HT1080 (cell line): ENCODE results near the gene CD24. TPM values are rescaled to one million over a fixed set of nuclear protein-coding genes. Genes with fewer than 3 reads are reported as not detected.
A peak's percentile ranks its signal among the peaks of the same experiment; 100 is the strongest.
"Not testable (repeated sequence)": the region's sequence is repeated elsewhere in the genome, so short reads cannot be mapped to it uniquely, and the experiment has no call there.

Source experiments
- DNase-seq: peaks from one replicate; pipeline ENCODE4 v3.0.0-alpha.2; 2015; ENCODE audit warnings: low read depth
- polyA plus RNA-seq, 2 experiments: library from polyadenylated mRNA; depleted of rRNA; stranded (reverse); fragments of >200 nt; gene quantifications; 2 replicates each; pipeline ENCODE4 v1.2.3, GENCODE V29; 2015
- total RNA-seq: library from RNA; depleted of rRNA; stranded (reverse); fragments of >200 nt; shearing (Covaris generic); gene quantifications from 2 replicates; pipeline ENCODE4 v1.2.3, GENCODE V29; 2014; rRNA removed

The CD24 gene, protein sequence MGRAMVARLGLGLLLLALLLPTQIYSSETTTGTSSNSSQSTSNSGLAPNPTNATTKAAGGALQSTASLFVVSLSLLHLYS
- 1.6 and 3.3 TPM in 2 replicates for total RNA-seq
- polyA plus RNA-seq (2015; cell fraction: cytosol; rRNA removed): 4.4 and 5.0 TPM in 2 replicates
- polyA plus RNA-seq (2015; cell fraction: nucleus; rRNA removed): 1.3 and 1.6 TPM in 2 replicates

- no peak for DNase-seq
These were observed at the start of gene CD24 for GRCh38 chr6:106974336-106974998. TSS of gene CD24 (minus strand) at chr6:106974729. CDS start at chr6:106974646, 83 bp downstream.

- DNase-seq: peak; percentile 17
These were observed 47.1 kb upstream of the CD24 start for GRCh38 chr6:107021446-107022185.

- DNase-seq: no peak
These were observed 45.7 kb upstream of the CD24 start for GRCh38 chr6:107020239-107020638.

DNA sequence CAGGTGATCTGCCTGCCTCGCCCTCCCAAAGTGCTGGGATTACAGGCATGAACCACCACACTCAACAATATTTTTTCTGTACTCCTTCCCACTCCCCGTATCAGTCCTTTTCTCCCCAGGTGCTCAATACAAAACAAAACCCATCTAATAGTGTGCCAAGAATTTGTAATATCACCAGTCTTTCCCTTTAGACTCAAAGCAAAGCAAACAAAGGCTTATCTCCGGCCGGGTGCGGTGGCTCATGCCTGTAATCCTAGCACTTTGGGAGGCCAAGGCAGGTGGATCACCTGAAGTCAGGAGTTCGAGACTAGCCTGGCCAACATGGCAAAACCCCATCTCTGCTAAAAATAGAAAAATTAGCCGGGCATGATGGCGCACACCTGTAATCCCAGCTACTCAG lies 45.1 kb upstream of the CD24 start:
- DNase-seq: not testable (repeated sequence)

GRCh38 chr6:107019047-107019446 lies 44.5 kb upstream of the CD24 start:
- DNase-seq: no peak

DNA sequence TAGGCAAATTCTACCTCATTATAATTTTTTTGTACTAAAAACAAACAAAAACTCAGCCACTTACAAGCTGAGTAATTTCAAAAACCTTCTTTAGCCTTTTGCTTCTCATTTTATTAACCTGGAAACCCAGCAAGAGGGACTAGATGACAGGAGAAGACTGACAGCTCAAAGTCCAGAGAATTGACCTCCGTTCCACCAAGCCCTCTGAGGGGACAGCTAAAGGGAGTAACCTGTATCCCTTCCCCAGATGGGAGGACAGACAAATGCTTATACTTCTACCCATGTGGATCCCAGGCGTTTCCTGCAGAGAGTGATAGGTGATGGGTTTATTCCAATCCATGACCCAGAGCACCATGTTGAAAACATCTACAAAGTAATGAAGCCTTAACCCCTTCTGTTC lies 35.0 kb upstream of the CD24 start:
- no peak for DNase-seq

- DNase-seq: peak; percentile 58
These were observed 23.0 kb upstream of the CD24 start for GRCh38 chr6:106997392-106998158.

- no peak for DNase-seq
These were observed 21.1 kb upstream of the CD24 start for GRCh38 chr6:106995640-106996039.

- DNase-seq: peak; percentile 6
These were observed 15.2 kb upstream of the CD24 start for GRCh38 chr6:106989737-106990136.

GRCh38 chr6:106988664-106989063 lies 14.1 kb upstream of the CD24 start:
- DNase-seq: no peak

- no peak for DNase-seq
These were observed 7.4 kb upstream of the CD24 start for GRCh38 chr6:106981926-106982325.

GRCh38 chr6:106980926-106981325 lies 6.4 kb upstream of the CD24 start:
- DNase-seq: no peak

GRCh38 chr6:106979435-106979884 lies 4.9 kb upstream of the CD24 start:
- peak; percentile 73 for DNase-seq

DNA sequence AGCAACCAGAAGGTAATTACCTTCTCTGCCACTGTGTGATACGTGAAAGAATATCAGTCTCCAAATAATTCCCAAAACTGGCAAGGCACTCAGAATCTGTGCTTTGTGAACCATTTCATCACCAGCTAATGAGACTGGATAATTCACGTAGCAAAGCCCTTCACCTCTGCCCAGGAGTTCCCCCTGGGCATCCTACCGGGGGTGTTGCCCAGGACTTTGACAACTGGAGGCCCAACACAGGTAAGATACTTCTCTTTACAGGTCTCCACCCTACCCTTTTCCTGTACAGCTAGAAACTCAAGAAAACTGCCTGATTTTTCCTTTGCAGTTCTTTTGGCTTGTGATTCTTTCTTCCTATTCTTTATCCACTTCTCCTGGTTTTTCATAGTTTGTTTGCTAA lies 2.7 kb upstream of the CD24 start:
- DNase-seq: no peak

- no peak for DNase-seq
These were observed 1.7 kb upstream of the CD24 start for GRCh38 chr6:106976270-106976669.

GRCh38 chr6:106975738-106976064 lies 1.2 kb upstream of the CD24 start:
- no peak for DNase-seq

GRCh38 chr6:106974999-106975737 lies 639 bp upstream of the CD24 start:
- DNase-seq: peak; percentile 28

GRCh38 chr6:106973836-106974335 lies 643 bp downstream of the CD24 start:
- no peak for DNase-seq

DNA sequence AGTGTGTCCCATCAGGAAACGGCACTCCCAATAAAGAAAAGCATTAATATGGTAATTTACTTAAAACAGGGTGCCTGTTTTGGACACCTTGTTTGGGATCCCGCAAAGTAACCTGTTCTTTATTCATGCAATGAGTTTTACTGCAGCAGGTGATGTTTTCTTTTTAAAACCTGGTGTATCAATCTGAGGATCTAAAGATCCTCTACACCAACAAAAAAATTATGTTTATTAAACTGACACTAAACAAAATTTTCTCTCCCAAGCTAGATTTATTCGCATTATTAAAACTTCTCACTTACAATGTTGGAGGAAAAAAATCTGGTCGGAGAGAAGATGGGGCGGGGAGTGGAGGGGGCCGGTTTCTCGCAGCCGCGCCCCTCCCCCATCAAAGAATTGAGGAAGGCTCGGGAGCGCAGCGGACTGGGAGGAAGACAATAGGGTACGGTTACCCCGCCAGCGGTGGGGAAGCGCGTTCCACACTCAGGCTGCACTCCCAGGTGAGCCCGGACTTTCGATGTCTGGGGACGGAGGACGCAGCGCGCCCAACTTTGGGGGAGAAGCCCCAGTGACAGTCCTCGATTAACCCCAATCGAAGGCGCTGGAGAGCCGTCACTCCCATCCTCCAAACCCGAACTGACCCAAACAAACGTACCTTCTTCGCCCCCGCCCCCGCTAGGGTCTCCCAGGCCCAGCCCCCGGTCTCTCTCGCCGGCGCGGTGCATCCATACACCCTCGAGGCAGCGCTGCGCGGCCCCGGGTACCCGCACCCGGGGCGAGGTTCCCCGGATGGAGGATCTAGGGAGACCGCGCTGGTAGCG lies 1.3 kb downstream of the CD24 start:
- no peak for DNase-seq

DNA sequence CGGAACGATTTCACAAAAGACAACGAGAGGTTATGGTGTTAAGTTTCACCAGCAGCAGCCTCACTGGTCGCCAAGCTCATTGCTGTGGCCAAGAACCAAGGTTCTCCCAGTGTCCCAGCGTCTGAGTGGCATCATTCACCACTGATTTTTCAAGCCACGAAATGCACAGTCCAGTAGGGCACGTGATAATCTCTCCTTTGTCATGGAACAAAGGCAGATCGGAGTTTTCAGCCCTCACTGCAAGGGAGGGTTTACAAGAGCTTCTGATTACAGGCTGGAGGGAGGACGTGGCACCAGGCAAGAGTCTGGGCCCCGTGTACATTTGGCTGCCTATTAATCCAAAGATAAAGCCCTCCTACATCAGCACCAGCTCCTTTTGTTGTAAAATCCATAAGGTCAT lies 2.0 kb downstream of the CD24 start:
- no peak for DNase-seq
